K562 (cell line): ENCODE results near the gene OR7G1. TPM values are rescaled to one million over a fixed set of nuclear protein-coding genes. Genes with fewer than 3 reads are reported as not detected.

Source experiments
- ATAC-seq: fragments of 200-7000 bp; cut with Tn5 transposase; 3 replicates; pipeline ENCODE4 v1.9.1; 2020; ENCODE audit warnings: moderate library complexity
- BruUV-seq: library from RNA; stranded (reverse); fragments of 400-500 nt; replicated peaks from 2 replicates; lab custom pipeline; 2021; lab: Mats Ljungman, UMichigan
- CTCF ChIA-PET: fragments of 300-600 bp; formaldehyde crosslinking; extraction: SDS; loops from one replicate; lab custom pipeline; 2021; ENCODE audit warnings: low intra/inter-chr PET ratio; lab: Yijun Ruan, JAX
- POLR2A ChIA-PET: fragments of 300-600, 350-650 bp; sonication (Branson Sonifier 250); formaldehyde crosslinking; extraction: SDS; loops from one replicate; lab custom pipeline; 2021; ENCODE audit warnings: antibody characterized with exemption, inconsistent platforms; lab: Yijun Ruan, JAX
- DNase-seq, 4 experiments: peaks; one replicate each; pipeline versions ENCODE4 v3.0.0 to v3.0.0-alpha.2; 2011 to 2018; ENCODE audit warnings: low spot score in 3 of 4, mixed read lengths in 3 of 4; ENCODE audit errors: extremely low read depth in 1 of 4
- FAIRE-seq: peaks from 2 replicates; lab custom pipeline; 2011; peaks lifted over from hg19 to GRCh38; lab: Jason Lieb, UNC
- H2AFZ ChIP-seq: 2 replicates; pipeline ENCODE4 v1.6.0; 2011; ENCODE audit warnings: low read depth, low read length, control low read depth, inconsistent platforms
- H3K27ac ChIP-seq: fragments of 200-600 bp; 3 replicates; pipeline ENCODE4 v1.8.0; 2011; ENCODE audit warnings: low read depth, mild to moderate bottlenecking, control low read depth, inconsistent platforms, low read length, moderate library complexity, mixed read lengths; ENCODE audit errors: extremely low read depth
- H3K27me3 ChIP-seq, 2 experiments: fragments of 300-600 bp in 1 of 2; 2 replicates in 1 of 2; 3 replicates in 1 of 2; pipeline versions ENCODE4 v1.6.0 to v1.8.0; 2011; ENCODE audit warnings: inconsistent platforms in 2 of 2, low read length in 2 of 2, mild to moderate bottlenecking in 1 of 2, mixed read lengths in 1 of 2, moderate library complexity in 1 of 2; ENCODE audit not compliant: control insufficient read depth in 2 of 2, insufficient read depth in 2 of 2
- H3K36me3 ChIP-seq: fragments of 300-600 bp; 3 replicates; pipeline ENCODE4 v1.8.0; 2011; ENCODE audit warnings: mild to moderate bottlenecking, low read length, inconsistent platforms; ENCODE audit not compliant: control insufficient read depth, insufficient read depth
- H3K4me1 ChIP-seq, 2 experiments: fragments of 200-600 bp in 1 of 2; replicated peaks in 1 of 2; 2 replicates in 1 of 2; 3 replicates in 1 of 2; pipeline versions ENCODE4 v1.5.1 to v1.8.0; 2011; ENCODE audit warnings: inconsistent platforms in 2 of 2, low read length in 2 of 2, mild to moderate bottlenecking in 1 of 2, mixed read lengths in 1 of 2, moderate library complexity in 1 of 2; ENCODE audit not compliant: control insufficient read depth in 2 of 2, insufficient read depth in 2 of 2
- H3K4me2 ChIP-seq: 2 replicates; pipeline ENCODE4 v1.6.1; 2011; ENCODE audit warnings: low read length, control low read depth, inconsistent platforms, mixed read lengths; ENCODE audit not compliant: insufficient read depth
- H3K4me3 ChIP-seq: fragments of 200-600 bp; sonication (generic), shearing (Covaris generic); 2 replicates; pipeline ENCODE4 v1.5.1; 2016; ENCODE audit warnings: control low read depth, inconsistent platforms
- H3K79me2 ChIP-seq: fragments of 200-600 bp; 3 replicates; pipeline ENCODE4 v1.8.0; 2011; ENCODE audit warnings: low read length, inconsistent platforms; ENCODE audit not compliant: control insufficient read depth, insufficient read depth
- H3K9ac ChIP-seq, 2 experiments: 2 replicates each; pipeline versions ENCODE4 v1.6.0 to v1.6.1; 2011; ENCODE audit warnings: low read depth in 2 of 2, low read length in 2 of 2, control low read depth in 1 of 2, inconsistent platforms in 1 of 2, mild to moderate bottlenecking in 1 of 2, mixed read lengths in 1 of 2; ENCODE audit not compliant: insufficient read depth in 1 of 2
- H3K9me1 ChIP-seq: one replicate; pipeline ENCODE4 v1.6.0; 2011; ENCODE audit warnings: inconsistent platforms, mild to moderate bottlenecking, low read length, moderate library complexity; ENCODE audit not compliant: control insufficient read depth, insufficient read depth
- H3K9me3 ChIP-seq: replicated peaks from 2 replicates; pipeline ENCODE4 v1.5.1; 2011; ENCODE audit warnings: low read depth, low read length, inconsistent platforms; ENCODE audit not compliant: control insufficient read depth, insufficient read depth
- H4K20me1 ChIP-seq: replicated peaks from 2 replicates; pipeline ENCODE4 v1.6.1; 2011; ENCODE audit warnings: low read length, inconsistent platforms, mixed read lengths; ENCODE audit not compliant: control insufficient read depth, insufficient read depth
- HES1 ChIP-seq: fragments of 450-650 bp; IDR thresholded peaks from 2 replicates; pipeline ENCODE4 v1.6.1; 2016; ENCODE audit warnings: low read depth, mild to moderate bottlenecking, moderate library complexity
- HMG20B ChIP-seq: fragments of 250-450 bp; sonication (Bioruptor Pico); IDR thresholded peaks from 2 replicates; pipeline ENCODE4 v1.5.0; 2021; ENCODE audit warnings: mild to moderate bottlenecking
- KLF6 ChIP-seq: fragments of 250-450 bp; sonication (Bioruptor Pico); IDR thresholded peaks from 2 replicates; pipeline ENCODE4 v1.4.0; 2020; ENCODE audit warnings: mild to moderate bottlenecking, moderate library complexity, borderline replicate concordance
- SIX5 ChIP-seq, 2 experiments: IDR thresholded peaks; 2 replicates each; pipeline ENCODE4 v1.6.1; 2011; ENCODE audit warnings: low read length in 2 of 2, borderline replicate concordance in 1 of 2, low read depth in 1 of 2, mild to moderate bottlenecking in 1 of 2, moderate library complexity in 1 of 2; ENCODE audit not compliant: insufficient read depth in 1 of 2
- TAL1 ChIP-seq: fragments of 450-650 bp; IDR thresholded peaks from 2 replicates; pipeline ENCODE4 v1.6.1; 2016; ENCODE audit warnings: mild to moderate bottlenecking
- ZBTB5 ChIP-seq: fragments of 450-650 bp; IDR thresholded peaks from 2 replicates; pipeline ENCODE4 v1.6.1; 2017; ENCODE audit warnings: antibody characterized with exemption
- WGBS: fragments of 100-300 bp; shearing (Covaris generic); methylation state at CpG from one replicate; pipeline ENCODE4 v1.1.6; 2016; ENCODE audit warnings: low coverage, mixed read lengths; ENCODE audit not compliant: insufficient coverage; ENCODE audit errors: missing lambda C conversion rate; 5-methylcytosine and 5-hydroxymethylcytosine counted together
- in situ Hi-C: fragments of 300-500 bp; cut with MboI; formaldehyde crosslinking; loops from 4 replicates; pipeline ENCODE4 v1.15.0; 2018; ENCODE audit warnings: inconsistent platforms, mixed read lengths
- intact Hi-C: fragments of 100-400 bp; cut with micrococcal nuclease; formaldehyde crosslinking; loops from 2 replicates; pipeline ENCODE4 v1.14.2; 2022
- polyA plus RNA-seq, 8 experiments: library from polyadenylated mRNA; depleted of rRNA in 4 of 8; stranded (reverse) in 5 of 8; unstranded in 3 of 8; fragments of >200 nt; fragmentation: Nextera tagmentation in 2 of 8; fragmentation: Illumina TruSeq in 1 of 8; extraction: Ambion mirVana in 2 of 8; extraction: Trizol in 1 of 8; gene quantifications; 2 replicates each; pipeline versions ENCODE4 v1.2.1 to v1.2.3, GENCODE V29; 2011 to 2014; ENCODE audit warnings: inconsistent platforms in 1 of 8, missing spikeins in 1 of 8
- total RNA-seq, 7 experiments: library from RNA; depleted of rRNA in 6 of 7; stranded (reverse); fragments of >200 nt in 6 of 7; fragmentation: Illumina TruSeq in 2 of 7; extraction: Trizol in 2 of 7; gene quantifications; 2 replicates each; pipeline versions ENCODE4 v1.2.1 to v1.2.3, GENCODE V29; 2011 to 2021; ENCODE audit warnings: low replicate concordance in 1 of 7
- TF ChIP-seq, protein P1 (sequence below): fragments of 250-450 bp; sonication (Bioruptor Pico); IDR thresholded peaks from 2 replicates; pipeline ENCODE4 v1.8.0; 2021; ENCODE audit warnings: borderline replicate concordance, mild to moderate bottlenecking, moderate library complexity; ENCODE audit not compliant: poor library complexity, severe bottlenecking
- TF ChIP-seq, protein P2 (sequence below): fragments of 250-450 bp; sonication (Bioruptor Pico); IDR thresholded peaks from 2 replicates; pipeline ENCODE4 v1.4.0; 2020; ENCODE audit warnings: borderline replicate concordance
- TF ChIP-seq, protein P3 (sequence below): fragments of 250-450 bp; sonication (Bioruptor Pico); IDR thresholded peaks from 2 replicates; pipeline ENCODE4 v1.5.0; 2021

The OR7G1 gene
- total and polyA plus RNA-seq, 9 of the 15 experiments (the other 6 are each of a cell fraction or from before 2014, with no cell fraction given), result not detected

DNA sequence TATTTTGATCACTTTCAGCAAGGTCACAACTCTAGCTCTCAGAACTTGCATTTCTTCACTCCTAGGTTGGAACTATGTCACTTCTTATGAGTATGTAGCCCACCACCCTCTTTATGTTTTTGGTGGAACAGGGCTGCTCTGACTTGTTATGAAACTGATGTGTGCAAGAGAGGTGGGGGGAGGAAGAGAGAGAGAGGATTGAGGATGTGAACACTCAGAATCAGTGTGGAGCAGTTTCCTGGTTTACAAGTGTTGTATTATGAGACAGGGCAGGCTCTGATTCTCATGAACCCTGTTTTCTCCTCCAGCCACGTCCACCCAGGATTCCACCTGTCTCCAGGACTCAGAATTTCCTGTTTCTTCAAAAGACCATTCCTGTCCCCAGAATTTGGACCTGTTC lies 40.7 kb upstream of the OR7G1 start (continued):
- TF ChIP-seq, protein P1, sequence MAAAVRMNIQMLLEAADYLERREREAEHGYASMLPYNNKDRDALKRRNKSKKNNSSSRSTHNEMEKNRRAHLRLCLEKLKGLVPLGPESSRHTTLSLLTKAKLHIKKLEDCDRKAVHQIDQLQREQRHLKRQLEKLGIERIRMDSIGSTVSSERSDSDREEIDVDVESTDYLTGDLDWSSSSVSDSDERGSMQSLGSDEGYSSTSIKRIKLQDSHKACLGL, result no peak

- FAIRE-seq, result no peak
- H3K36me3 ChIP-seq, result peaks cover 80% of the 10 kb centered on the region
These were observed 40.0 kb upstream of the OR7G1 start for GRCh38 chr19:9155591-9155990.

DNA sequence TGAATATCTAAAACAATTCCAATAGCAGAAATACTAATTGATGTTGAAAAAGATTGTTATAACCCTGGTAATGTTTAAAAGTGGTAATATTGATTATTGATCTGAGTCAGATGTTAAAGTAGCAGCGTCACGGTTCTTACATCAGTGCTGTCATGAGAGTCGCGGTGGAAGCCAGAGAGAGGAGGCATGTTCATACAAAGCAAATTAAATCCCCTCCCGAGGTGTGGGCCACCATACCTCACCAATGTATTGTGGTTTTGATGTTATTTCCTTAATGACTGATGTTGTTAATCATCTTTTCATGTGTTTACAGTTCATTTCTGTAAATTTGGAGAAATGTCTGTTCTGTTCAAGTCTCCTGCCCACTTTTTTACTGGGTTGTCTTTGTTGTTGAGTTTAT lies 35.8 kb upstream of the OR7G1 start:
- DNase-seq (no peak), FAIRE-seq (no peak), ATAC-seq (no peak)
- in situ Hi-C loops (no loop called here), intact Hi-C loops (no loop called here)
- H3K27ac ChIP-seq, result no peak overlapping the region
- no TSS peak for BruUV-seq
- no peaks in the 10 kb centered on the region for H3K27me3 ChIP-seq
- POLR2A ChIA-PET, result no interaction called here
- H3K4me3 ChIP-seq, result no peak overlapping the region
- 94% methylated on average over 3 of the region's 5 CpGs for WGBS
- no peak overlapping the region for H3K9ac ChIP-seq
- H3K4me2 ChIP-seq, result no peak overlapping the region
- peaks cover 96% of the 10 kb centered on the region for H3K79me2 ChIP-seq
- no peaks in the 10 kb centered on the region for H4K20me1 ChIP-seq
- H3K9me1 ChIP-seq, result no peaks in the 10 kb centered on the region
- no peaks in the 10 kb centered on the region for H3K4me1 ChIP-seq
- CTCF ChIA-PET, result no interaction called here
- peaks cover 65% of the 10 kb centered on the region for H3K36me3 ChIP-seq
- peaks cover 19% of the 10 kb centered on the region for H3K9me3 ChIP-seq
- no peak overlapping the region for H2AFZ ChIP-seq
- TF ChIP-seq, protein P2, sequence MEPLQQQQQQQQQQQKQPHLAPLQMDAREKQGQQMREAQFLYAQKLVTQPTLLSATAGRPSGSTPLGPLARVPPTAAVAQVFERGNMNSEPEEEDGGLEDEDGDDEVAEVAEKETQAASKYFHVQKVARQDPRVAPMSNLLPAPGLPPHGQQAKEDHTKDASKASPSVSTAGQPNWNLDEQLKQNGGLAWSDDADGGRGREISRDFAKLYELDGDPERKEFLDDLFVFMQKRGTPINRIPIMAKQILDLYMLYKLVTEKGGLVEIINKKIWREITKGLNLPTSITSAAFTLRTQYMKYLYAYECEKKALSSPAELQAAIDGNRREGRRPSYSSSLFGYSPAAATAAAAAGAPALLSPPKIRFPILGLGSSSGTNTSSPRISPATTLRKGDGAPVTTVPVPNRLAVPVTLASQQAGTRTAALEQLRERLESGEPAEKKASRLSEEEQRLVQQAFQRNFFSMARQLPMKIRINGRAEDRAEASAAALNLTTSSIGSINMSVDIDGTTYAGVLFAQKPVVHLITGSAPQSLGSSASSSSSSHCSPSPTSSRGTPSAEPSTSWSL (CRISPR knock-in tag), result no peak
- TF ChIP-seq HES1 (no peak), ZBTB5 (no peak), SIX5 (IDR thresholded peaks at IDR 0.05; ENCODE audit: borderline replicate concordance in 1 of 2, insufficient read depth in 1 of 2, low read depth in 1 of 2, low read length in 2 of 2) (no peak)
- TF ChIP-seq, protein P3, sequence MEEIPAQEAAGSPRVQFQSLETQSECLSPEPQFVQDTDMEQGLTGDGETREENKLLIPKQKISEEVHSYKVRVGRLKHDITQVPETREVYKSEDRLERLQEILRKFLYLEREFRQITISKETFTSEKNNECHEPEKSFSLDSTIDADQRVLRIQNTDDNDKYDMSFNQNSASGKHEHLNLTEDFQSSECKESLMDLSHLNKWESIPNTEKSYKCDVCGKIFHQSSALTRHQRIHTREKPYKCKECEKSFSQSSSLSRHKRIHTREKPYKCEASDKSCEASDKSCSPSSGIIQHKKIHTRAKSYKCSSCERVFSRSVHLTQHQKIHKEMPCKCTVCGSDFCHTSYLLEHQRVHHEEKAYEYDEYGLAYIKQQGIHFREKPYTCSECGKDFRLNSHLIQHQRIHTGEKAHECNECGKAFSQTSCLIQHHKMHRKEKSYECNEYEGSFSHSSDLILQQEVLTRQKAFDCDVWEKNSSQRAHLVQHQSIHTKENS (CRISPR knock-in tag), result no peak

More at GRCh38 chr19:9155591-9155990, 40.0 kb upstream of the OR7G1 start:
- Histone ChIP-seq H3K27ac (no peak overlapping the region), H2AFZ (no peak overlapping the region), H3K9me3 (peaks cover 26% of the 10 kb centered on the region), H3K4me3 (no peak overlapping the region), H3K27me3 (no peaks in the 10 kb centered on the region), H3K9me1 (no peaks in the 10 kb centered on the region), H3K4me1 (no peaks in the 10 kb centered on the region), H3K79me2 (peaks cover 59% of the 10 kb centered on the region), H3K4me2 (no peak overlapping the region), H4K20me1 (no peaks in the 10 kb centered on the region), H3K9ac (no peak overlapping the region)
- BruUV-seq, result no TSS peak
- CTCF ChIA-PET, result no interaction called here
- in situ Hi-C loops, result no loop called here
- 96% methylated on average over 4 of the region's 4 CpGs for WGBS
- DNase-seq (no peak), ATAC-seq (no peak)
- intact Hi-C loops, result no loop called here
- POLR2A ChIA-PET, result no interaction called here
- TF ChIP-seq TAL1, result no peak
- TF ChIP-seq KLF6 (CRISPR knock-in tag), result no peak
- TF ChIP-seq HMG20B (CRISPR knock-in tag), result no peak
